Measurements from ENCODE around the gene TELO2.

The TELO2 gene

GRCh38 chr16:1510941-1511351 is 17.8 kb downstream of the TELO2 start:
- no peak for ATAC-seq
- TF ChIP-seq TCF4 (CRISPR knock-in tag; IDR thresholded peaks at IDR 0.05; ENCODE audit: borderline replicate concordance) (no peak), ESRRG (CRISPR knock-in tag; IDR thresholded peaks at IDR 0.05) (no peak), ZNF565 (CRISPR knock-in tag; conservative IDR thresholded peaks at IDR 0.05; ENCODE audit: low read depth) (no peak), SNAI2 (CRISPR knock-in tag; IDR thresholded peaks at IDR 0.05) (no peak), CREB5 (CRISPR knock-in tag; IDR thresholded peaks at IDR 0.05; ENCODE audit: low read depth) (no peak)
- TF ChIP-seq, protein P1, sequence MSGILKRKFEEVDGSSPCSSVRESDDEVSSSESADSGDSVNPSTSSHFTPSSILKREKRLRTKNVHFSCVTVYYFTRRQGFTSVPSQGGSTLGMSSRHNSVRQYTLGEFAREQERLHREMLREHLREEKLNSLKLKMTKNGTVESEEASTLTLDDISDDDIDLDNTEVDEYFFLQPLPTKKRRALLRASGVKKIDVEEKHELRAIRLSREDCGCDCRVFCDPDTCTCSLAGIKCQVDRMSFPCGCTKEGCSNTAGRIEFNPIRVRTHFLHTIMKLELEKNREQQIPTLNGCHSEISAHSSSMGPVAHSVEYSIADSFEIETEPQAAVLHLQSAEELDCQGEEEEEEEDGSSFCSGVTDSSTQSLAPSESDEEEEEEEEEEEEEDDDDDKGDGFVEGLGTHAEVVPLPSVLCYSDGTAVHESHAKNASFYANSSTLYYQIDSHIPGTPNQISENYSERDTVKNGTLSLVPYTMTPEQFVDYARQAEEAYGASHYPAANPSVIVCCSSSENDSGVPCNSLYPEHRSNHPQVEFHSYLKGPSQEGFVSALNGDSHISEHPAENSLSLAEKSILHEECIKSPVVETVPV (CRISPR knock-in tag; IDR thresholded peaks at IDR 0.05), result no peak

- TF ChIP-seq ESRRG (CRISPR knock-in tag; IDR thresholded peaks at IDR 0.05), result no peak
- no peak for ATAC-seq
Observed at GRCh38 chr16:1511662-1512569, 18.8 kb downstream of the TELO2 start.

DNA sequence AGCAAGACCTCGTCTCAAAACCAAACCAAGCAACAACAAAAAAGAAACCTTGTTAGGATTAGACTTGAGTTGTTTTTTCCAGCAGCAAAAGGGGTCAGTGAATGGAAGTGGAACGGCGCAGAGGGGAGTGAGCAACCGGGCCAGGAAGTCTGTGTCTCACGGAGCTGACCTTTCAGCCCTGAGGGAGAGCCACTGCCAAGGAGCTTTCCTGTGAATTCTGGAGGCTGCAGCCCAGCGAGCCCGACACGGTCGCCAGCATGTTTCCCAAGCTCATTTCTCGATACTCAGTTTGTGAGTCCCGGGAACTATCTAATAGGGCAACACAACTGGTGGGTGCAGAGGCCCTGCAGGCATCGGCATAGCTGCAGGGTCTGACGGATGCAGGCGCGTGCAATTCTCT is 19.6 kb downstream of the TELO2 start:
- TF ChIP-seq, protein P2, sequence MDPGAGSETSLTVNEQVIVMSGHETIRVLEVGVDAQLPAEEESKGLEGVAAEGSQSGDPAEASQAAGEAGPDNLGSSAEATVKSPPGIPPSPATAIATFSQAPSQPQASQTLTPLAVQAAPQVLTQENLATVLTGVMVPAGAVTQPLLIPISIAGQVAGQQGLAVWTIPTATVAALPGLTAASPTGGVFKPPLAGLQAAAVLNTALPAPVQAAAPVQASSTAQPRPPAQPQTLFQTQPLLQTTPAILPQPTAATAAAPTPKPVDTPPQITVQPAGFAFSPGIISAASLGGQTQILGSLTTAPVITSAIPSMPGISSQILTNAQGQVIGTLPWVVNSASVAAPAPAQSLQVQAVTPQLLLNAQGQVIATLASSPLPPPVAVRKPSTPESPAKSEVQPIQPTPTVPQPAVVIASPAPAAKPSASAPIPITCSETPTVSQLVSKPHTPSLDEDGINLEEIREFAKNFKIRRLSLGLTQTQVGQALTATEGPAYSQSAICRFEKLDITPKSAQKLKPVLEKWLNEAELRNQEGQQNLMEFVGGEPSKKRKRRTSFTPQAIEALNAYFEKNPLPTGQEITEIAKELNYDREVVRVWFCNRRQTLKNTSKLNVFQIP (CRISPR knock-in tag; IDR thresholded peaks at IDR 0.05; ENCODE audit: borderline replicate concordance, low read depth), result no peak
- TF ChIP-seq ZNF70 (CRISPR knock-in tag; IDR thresholded peaks at IDR 0.05), result no peak
- no peak for TF ChIP-seq BACH2 (CRISPR knock-in tag; IDR thresholded peaks at IDR 0.05; ENCODE audit: borderline replicate concordance)
- no peak for TF ChIP-seq SNAI2 (CRISPR knock-in tag; IDR thresholded peaks at IDR 0.05)
- TF ChIP-seq OSR1 (CRISPR knock-in tag; IDR thresholded peaks at IDR 0.05), result no peak
- no peak for TF ChIP-seq ARNTL (CRISPR knock-in tag; IDR thresholded peaks at IDR 0.05; ENCODE audit: borderline replicate concordance, low read depth)
- TF ChIP-seq TSHZ2 (CRISPR knock-in tag; IDR thresholded peaks at IDR 0.05), result no peak
- no peak for TF ChIP-seq ISL1 (CRISPR knock-in tag; IDR thresholded peaks at IDR 0.05)
- no peak for TF ChIP-seq PPARA (CRISPR knock-in tag; IDR thresholded peaks at IDR 0.05; ENCODE audit: borderline replicate concordance)
- no peak for TF ChIP-seq CSDC2 (CRISPR knock-in tag; IDR thresholded peaks at IDR 0.05)
- no peak for TF ChIP-seq TOX (CRISPR knock-in tag; IDR thresholded peaks at IDR 0.05; ENCODE audit: borderline replicate concordance)
- no peak for TF ChIP-seq GLIS3 (CRISPR knock-in tag; IDR thresholded peaks at IDR 0.05)
- TF ChIP-seq ZNF8 (CRISPR knock-in tag; IDR thresholded peaks at IDR 0.05), result no peak
- TF ChIP-seq TCF4 (CRISPR knock-in tag; IDR thresholded peaks at IDR 0.05; ENCODE audit: borderline replicate concordance), result no peak
- TF ChIP-seq ZFP3 (CRISPR knock-in tag; IDR thresholded peaks at IDR 0.05), result no peak
- TF ChIP-seq ZFP30 (CRISPR knock-in tag; IDR thresholded peaks at IDR 0.05), result no peak
- no peak for TF ChIP-seq ESRRG (CRISPR knock-in tag; IDR thresholded peaks at IDR 0.05)
- no peak for ATAC-seq

- no peak for TF ChIP-seq ZNF565 (CRISPR knock-in tag; conservative IDR thresholded peaks at IDR 0.05; ENCODE audit: low read depth)
- TF ChIP-seq CREB5 (CRISPR knock-in tag; IDR thresholded peaks at IDR 0.05; ENCODE audit: low read depth), result no peak
- TF ChIP-seq ZFP3 (CRISPR knock-in tag; IDR thresholded peaks at IDR 0.05), result no peak
- TF ChIP-seq ARNTL (CRISPR knock-in tag; IDR thresholded peaks at IDR 0.05; ENCODE audit: borderline replicate concordance, low read depth), result no peak
- no peak for TF ChIP-seq ZNF8 (CRISPR knock-in tag; IDR thresholded peaks at IDR 0.05)
Observed at GRCh38 chr16:1514507-1514906, 21.3 kb downstream of the TELO2 start.

More at GRCh38 chr16:1514507-1514906, 21.3 kb downstream of the TELO2 start:
- no peak for ATAC-seq
